ENCODE measurements around the gene TM4SF20.

DNA sequence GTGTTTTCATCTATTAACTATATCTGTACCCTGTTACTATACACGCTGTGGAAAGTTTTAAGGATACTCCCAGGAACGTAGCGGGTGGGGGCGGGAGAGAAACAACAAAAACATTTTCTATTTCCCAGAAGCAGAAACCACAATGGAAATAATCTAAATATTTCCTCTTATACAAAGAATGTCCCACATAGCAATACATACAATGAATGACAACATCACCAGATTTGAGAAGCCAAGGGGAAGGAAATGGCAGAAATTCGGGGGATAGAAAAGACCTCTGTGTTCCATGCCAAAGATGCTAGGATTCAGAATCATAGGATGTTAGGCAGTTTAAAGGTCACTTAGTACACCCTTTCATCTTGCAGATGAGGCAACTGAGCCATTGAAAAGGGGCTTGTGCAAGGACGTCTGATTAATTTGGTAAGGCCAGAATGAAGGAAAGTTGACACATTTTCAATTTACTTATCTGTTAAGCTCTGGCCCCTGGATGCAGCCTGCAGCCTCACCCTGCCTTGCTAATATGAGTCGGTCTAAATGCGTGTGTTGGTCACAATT, 49.7 kb upstream of the TM4SF20 start:
- no peak for TF ChIP-seq POLR2A (IDR thresholded peaks at IDR 0.05)
- TF ChIP-seq, protein P1, sequence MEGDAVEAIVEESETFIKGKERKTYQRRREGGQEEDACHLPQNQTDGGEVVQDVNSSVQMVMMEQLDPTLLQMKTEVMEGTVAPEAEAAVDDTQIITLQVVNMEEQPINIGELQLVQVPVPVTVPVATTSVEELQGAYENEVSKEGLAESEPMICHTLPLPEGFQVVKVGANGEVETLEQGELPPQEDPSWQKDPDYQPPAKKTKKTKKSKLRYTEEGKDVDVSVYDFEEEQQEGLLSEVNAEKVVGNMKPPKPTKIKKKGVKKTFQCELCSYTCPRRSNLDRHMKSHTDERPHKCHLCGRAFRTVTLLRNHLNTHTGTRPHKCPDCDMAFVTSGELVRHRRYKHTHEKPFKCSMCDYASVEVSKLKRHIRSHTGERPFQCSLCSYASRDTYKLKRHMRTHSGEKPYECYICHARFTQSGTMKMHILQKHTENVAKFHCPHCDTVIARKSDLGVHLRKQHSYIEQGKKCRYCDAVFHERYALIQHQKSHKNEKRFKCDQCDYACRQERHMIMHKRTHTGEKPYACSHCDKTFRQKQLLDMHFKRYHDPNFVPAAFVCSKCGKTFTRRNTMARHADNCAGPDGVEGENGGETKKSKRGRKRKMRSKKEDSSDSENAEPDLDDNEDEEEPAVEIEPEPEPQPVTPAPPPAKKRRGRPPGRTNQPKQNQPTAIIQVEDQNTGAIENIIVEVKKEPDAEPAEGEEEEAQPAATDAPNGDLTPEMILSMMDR (IDR thresholded peaks at IDR 0.05) = no peak
